ENCODE data around the gene FST.

FST gene

GRCh38 chr5:53480416-53481158 is at the start of gene FST:
Gene FST, plus strand, starts transcription at chr5:53480629. Its CDS starts 163 bp downstream, at chr5:53480792.
- no peak for DNase-seq (ENCODE audit: low read depth)

- DNase-seq (ENCODE audit: low read depth), result no peak
Observed at GRCh38 chr5:53431665-53432064, 48.8 kb upstream of the FST start.

- DNase-seq (ENCODE audit: low read depth), result no peak
Observed at GRCh38 chr5:53433026-53433425, 47.4 kb upstream of the FST start.

- no peak for DNase-seq (ENCODE audit: low read depth)
Observed at GRCh38 chr5:53434541-53434940, 45.9 kb upstream of the FST start.

GRCh38 chr5:53436480-53437191 is 43.8 kb upstream of the FST start:
- no peak for DNase-seq (ENCODE audit: low read depth)

- DNase-seq (ENCODE audit: low read depth), result no peak
Observed at GRCh38 chr5:53438079-53438478, 42.4 kb upstream of the FST start.

- DNase-seq (ENCODE audit: low read depth), result no peak
Observed at GRCh38 chr5:53438486-53439472, 41.6 kb upstream of the FST start.

- no peak for DNase-seq (ENCODE audit: low read depth)
Observed at GRCh38 chr5:53442961-53443360, 37.5 kb upstream of the FST start.

GRCh38 chr5:53445569-53445968 is 34.9 kb upstream of the FST start:
- DNase-seq (ENCODE audit: low read depth), result no peak

GRCh38 chr5:53446908-53447307 is 33.5 kb upstream of the FST start:
- DNase-seq (ENCODE audit: low read depth), result no peak

- DNase-seq (ENCODE audit: low read depth), result no peak
Observed at GRCh38 chr5:53448851-53449250, 31.6 kb upstream of the FST start.

GRCh38 chr5:53453898-53454718 is 26.3 kb upstream of the FST start:
- no peak for DNase-seq (ENCODE audit: low read depth)

GRCh38 chr5:53454719-53455000 is 25.8 kb upstream of the FST start:
- DNase-seq (ENCODE audit: low read depth), result no peak

- no peak for DNase-seq (ENCODE audit: low read depth)
Observed at GRCh38 chr5:53456366-53456765, 24.1 kb upstream of the FST start.

GRCh38 chr5:53463909-53464621 is 16.4 kb upstream of the FST start:
- no peak for DNase-seq (ENCODE audit: low read depth)

- no peak for DNase-seq (ENCODE audit: low read depth)
Observed at GRCh38 chr5:53464722-53465121, 15.7 kb upstream of the FST start.

- DNase-seq (ENCODE audit: low read depth), result no peak
Observed at GRCh38 chr5:53469946-53470687, 10.3 kb upstream of the FST start.

GRCh38 chr5:53472279-53472678 is 8.2 kb upstream of the FST start:
- DNase-seq (ENCODE audit: low read depth), result no peak

- DNase-seq (ENCODE audit: low read depth), result no peak
Observed at GRCh38 chr5:53472720-53473510, 7.5 kb upstream of the FST start.

- no peak for DNase-seq (ENCODE audit: low read depth)
Observed at GRCh38 chr5:53473633-53474032, 6.8 kb upstream of the FST start.

Data from fibroblast of the conjunctiva (primary cell).